ENCODE results near the gene MTUS2. TPM values are rescaled to one million over a fixed set of nuclear protein-coding genes. Genes with fewer than 3 reads are reported as not detected.
A peak's percentile ranks its signal among the peaks of the same experiment; 100 is the strongest.

The MTUS2 gene
- total and polyA plus RNA-seq, 9 of the 15 experiments (the other 6 are each of a cell fraction or from before 2014, with no cell fraction given) = 0.01 to 0.28 (median 0.06) TPM; not detected in 1

DNA sequence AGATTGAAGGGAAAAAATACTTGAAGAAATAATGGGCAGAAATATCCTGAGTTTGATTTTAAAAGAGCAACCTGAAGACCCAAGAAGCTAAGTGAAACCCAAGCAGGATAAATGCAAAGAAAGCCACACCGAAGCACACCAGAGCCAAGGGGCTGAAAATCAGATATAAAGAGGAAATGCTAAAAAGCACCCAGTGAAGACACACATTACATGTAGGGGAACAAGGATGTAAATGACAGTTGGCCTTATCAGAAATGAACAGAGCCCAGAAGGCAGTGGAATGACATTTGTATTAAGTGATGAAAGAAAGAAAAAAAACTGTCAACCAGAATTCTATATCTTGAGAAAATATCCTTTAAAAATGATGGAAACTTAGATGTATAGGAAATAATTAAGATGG, 636.3 kb downstream of the MTUS2 start (continued):
- TF ChIP-seq CHD7 (IDR thresholded peaks at IDR 0.05; ENCODE audit: low read depth, low read length) (no peak), MITF (IDR thresholded peaks at IDR 0.05) (no peak), PHF20 (IDR thresholded peaks at IDR 0.05; ENCODE audit: partially characterized antibody) (no peak), TCF7L2 (IDR thresholded peaks at IDR 0.05; ENCODE audit: low read depth, low read length) (no peak), TFAM (CRISPR knock-in tag; conservative IDR thresholded peaks at IDR 0.05) (no peak), SMC3 (conservative IDR thresholded peaks at IDR 0.05; ENCODE audit: insufficient read depth, low read depth, low read length) (no peak), SMARCB1 (IDR thresholded peaks at IDR 0.05; ENCODE audit: insufficient read length, low read depth) (no peak), TOE1 (IDR thresholded peaks at IDR 0.05; ENCODE audit: borderline replicate concordance) (no peak), TOE1 (CRISPR knock-in tag; IDR thresholded peaks at IDR 0.05; ENCODE audit: borderline replicate concordance, low read depth) (no peak), POLR2AphosphoS2 (IDR thresholded peaks at IDR 0.05; ENCODE audit: low read length) (no peak), EWSR1 (IDR thresholded peaks at IDR 0.05; ENCODE audit: borderline replicate concordance, low read depth, partially characterized antibody) (no peak)
- TF ChIP-seq, protein P1, sequence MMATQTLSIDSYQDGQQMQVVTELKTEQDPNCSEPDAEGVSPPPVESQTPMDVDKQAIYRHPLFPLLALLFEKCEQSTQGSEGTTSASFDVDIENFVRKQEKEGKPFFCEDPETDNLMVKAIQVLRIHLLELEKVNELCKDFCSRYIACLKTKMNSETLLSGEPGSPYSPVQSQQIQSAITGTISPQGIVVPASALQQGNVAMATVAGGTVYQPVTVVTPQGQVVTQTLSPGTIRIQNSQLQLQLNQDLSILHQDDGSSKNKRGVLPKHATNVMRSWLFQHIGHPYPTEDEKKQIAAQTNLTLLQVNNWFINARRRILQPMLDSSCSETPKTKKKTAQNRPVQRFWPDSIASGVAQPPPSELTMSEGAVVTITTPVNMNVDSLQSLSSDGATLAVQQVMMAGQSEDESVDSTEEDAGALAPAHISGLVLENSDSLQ (IDR thresholded peaks at IDR 0.05) = peak; percentile 77
- TF ChIP-seq, protein P2, sequence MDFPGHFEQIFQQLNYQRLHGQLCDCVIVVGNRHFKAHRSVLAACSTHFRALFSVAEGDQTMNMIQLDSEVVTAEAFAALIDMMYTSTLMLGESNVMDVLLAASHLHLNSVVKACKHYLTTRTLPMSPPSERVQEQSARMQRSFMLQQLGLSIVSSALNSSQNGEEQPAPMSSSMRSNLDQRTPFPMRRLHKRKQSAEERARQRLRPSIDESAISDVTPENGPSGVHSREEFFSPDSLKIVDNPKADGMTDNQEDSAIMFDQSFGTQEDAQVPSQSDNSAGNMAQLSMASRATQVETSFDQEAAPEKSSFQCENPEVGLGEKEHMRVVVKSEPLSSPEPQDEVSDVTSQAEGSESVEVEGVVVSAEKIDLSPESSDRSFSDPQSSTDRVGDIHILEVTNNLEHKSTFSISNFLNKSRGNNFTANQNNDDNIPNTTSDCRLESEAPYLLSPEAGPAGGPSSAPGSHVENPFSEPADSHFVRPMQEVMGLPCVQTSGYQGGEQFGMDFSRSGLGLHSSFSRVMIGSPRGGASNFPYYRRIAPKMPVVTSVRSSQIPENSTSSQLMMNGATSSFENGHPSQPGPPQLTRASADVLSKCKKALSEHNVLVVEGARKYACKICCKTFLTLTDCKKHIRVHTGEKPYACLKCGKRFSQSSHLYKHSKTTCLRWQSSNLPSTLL (IDR thresholded peaks at IDR 0.05) = no peak

Measured in K562 (cell line).